ENCODE results near the gene CHN2.
A peak's percentile ranks its signal among the peaks of the same experiment; 100 is the strongest.

Gene CHN2

GRCh38 chr7:29340696-29341095, 146.1 kb downstream of the CHN2 start:
- DNase-seq, result no peak

GRCh38 chr7:29341156-29341555, 146.6 kb downstream of the CHN2 start:
- DNase-seq, result no peak

- DNase-seq, result no peak
Observed at GRCh38 chr7:29342761-29343160, 148.2 kb downstream of the CHN2 start.

GRCh38 chr7:29343399-29343798, 148.8 kb downstream of the CHN2 start:
- no peak for DNase-seq

- no peak for DNase-seq
Observed at GRCh38 chr7:29344334-29344978, 149.9 kb downstream of the CHN2 start.

GRCh38 chr7:29345590-29345989, 151.0 kb downstream of the CHN2 start:
- DNase-seq, result no peak

- DNase-seq, result no peak
Observed at GRCh38 chr7:29346231-29346978, 151.8 kb downstream of the CHN2 start.

GRCh38 chr7:29349362-29349761, 154.8 kb downstream of the CHN2 start:
- DNase-seq, result no peak

GRCh38 chr7:29350351-29350750, 155.8 kb downstream of the CHN2 start:
- peak; percentile 85 for DNase-seq

GRCh38 chr7:29352041-29352440, 157.5 kb downstream of the CHN2 start:
- DNase-seq, result no peak

GRCh38 chr7:29353810-29354209, 159.2 kb downstream of the CHN2 start:
- no peak for DNase-seq

- DNase-seq, result no peak
Observed at GRCh38 chr7:29354340-29354739, 159.8 kb downstream of the CHN2 start.

GRCh38 chr7:29355388-29355787, 160.8 kb downstream of the CHN2 start:
- DNase-seq, result no peak

GRCh38 chr7:29356631-29357030, 162.1 kb downstream of the CHN2 start:
- DNase-seq, result no peak

- no peak for DNase-seq
Observed at GRCh38 chr7:29359482-29360093, 165.0 kb downstream of the CHN2 start.

- no peak for DNase-seq
Observed at GRCh38 chr7:29360633-29361625, 166.4 kb downstream of the CHN2 start.

- DNase-seq, result no peak
Observed at GRCh38 chr7:29362380-29362779, 167.8 kb downstream of the CHN2 start.

GRCh38 chr7:29363636-29364425, 169.3 kb downstream of the CHN2 start:
- no peak for DNase-seq

- DNase-seq, result no peak
Observed at GRCh38 chr7:29364661-29365060, 170.1 kb downstream of the CHN2 start.

- no peak for DNase-seq
Observed at GRCh38 chr7:29365423-29365822, 170.8 kb downstream of the CHN2 start.

- DNase-seq, result no peak
Observed at GRCh38 chr7:29367784-29368183, 173.2 kb downstream of the CHN2 start.

- DNase-seq, result no peak
Observed at GRCh38 chr7:29369909-29370488, 175.4 kb downstream of the CHN2 start.

Data from NCI-H1417 treated with DMSO at 0.1 percent for 48 hours (cell line).